Type B pancreatic cell (in vitro differentiated cells): ENCODE data around the gene ELFN1. TPM values are rescaled to one million over a fixed set of nuclear protein-coding genes. Genes with fewer than 3 reads are reported as not detected.

Experiments
- DNase-seq: peaks from one replicate; pipeline ENCODE4 v3.0.0; 2021; ENCODE audit warnings: mixed read lengths; ENCODE audit not compliant: unreplicated experiment; ENCODE audit errors: extremely low spot score
- H3K27ac Mint-ChIP-seq: 2 replicates; pipeline ENCODE4 v1.8.0; 2021; ENCODE audit warnings: mild to moderate bottlenecking, mixed read lengths
- H3K27me3 Mint-ChIP-seq: 2 replicates; pipeline ENCODE4 v1.8.0; 2021; ENCODE audit warnings: mixed read lengths
- H3K36me3 Mint-ChIP-seq: 2 replicates; pipeline ENCODE4 v1.8.0; 2021; ENCODE audit warnings: mixed read lengths
- H3K4me1 Mint-ChIP-seq: one replicate; pipeline ENCODE4 v1.8.0; 2021; ENCODE audit warnings: mixed read lengths; ENCODE audit not compliant: unreplicated experiment
- H3K4me3 Mint-ChIP-seq: 2 replicates; pipeline ENCODE4 v1.8.0; 2021; ENCODE audit warnings: mild to moderate bottlenecking, mixed read lengths
- H3K9me3 Mint-ChIP-seq: 2 replicates; pipeline ENCODE4 v1.8.0; 2021; ENCODE audit warnings: mixed read lengths
- total RNA-seq: library from RNA; stranded (reverse); gene quantifications from 2 replicates; pipeline ENCODE4 v1.2.1, GENCODE V29; 2021; ENCODE audit warnings: low replicate concordance
- TF ChIP-seq, protein P1 (sequence below): fragments of 200-600 bp; sonication (generic); conservative IDR thresholded peaks from 2 replicates; pipeline ENCODE4 v1.5.0; 2021; ENCODE audit warnings: antibody characterized with exemption, mild to moderate bottlenecking

The ELFN1 gene
- total RNA-seq, 1 donor from 2014 or later, result 5.8 TPM

- DNase-seq, result no peak
These were observed 55.2 kb downstream of the ELFN1 start for GRCh38 chr7:1725199-1725690.

GRCh38 chr7:1725766-1726630 lies 55.9 kb downstream of the ELFN1 start:
- Mint-ChIP-seq H3K36me3 (peaks cover 6% of the 10 kb centered on the region), H3K4me1 (peaks cover 4% of the 10 kb centered on the region), H3K27ac (no peak overlapping the region), H3K9me3 (no peaks in the 10 kb centered on the region), H3K4me3 (no peak overlapping the region), H3K27me3 (peaks cover 1% of the 10 kb centered on the region)
- TF ChIP-seq, protein P1, sequence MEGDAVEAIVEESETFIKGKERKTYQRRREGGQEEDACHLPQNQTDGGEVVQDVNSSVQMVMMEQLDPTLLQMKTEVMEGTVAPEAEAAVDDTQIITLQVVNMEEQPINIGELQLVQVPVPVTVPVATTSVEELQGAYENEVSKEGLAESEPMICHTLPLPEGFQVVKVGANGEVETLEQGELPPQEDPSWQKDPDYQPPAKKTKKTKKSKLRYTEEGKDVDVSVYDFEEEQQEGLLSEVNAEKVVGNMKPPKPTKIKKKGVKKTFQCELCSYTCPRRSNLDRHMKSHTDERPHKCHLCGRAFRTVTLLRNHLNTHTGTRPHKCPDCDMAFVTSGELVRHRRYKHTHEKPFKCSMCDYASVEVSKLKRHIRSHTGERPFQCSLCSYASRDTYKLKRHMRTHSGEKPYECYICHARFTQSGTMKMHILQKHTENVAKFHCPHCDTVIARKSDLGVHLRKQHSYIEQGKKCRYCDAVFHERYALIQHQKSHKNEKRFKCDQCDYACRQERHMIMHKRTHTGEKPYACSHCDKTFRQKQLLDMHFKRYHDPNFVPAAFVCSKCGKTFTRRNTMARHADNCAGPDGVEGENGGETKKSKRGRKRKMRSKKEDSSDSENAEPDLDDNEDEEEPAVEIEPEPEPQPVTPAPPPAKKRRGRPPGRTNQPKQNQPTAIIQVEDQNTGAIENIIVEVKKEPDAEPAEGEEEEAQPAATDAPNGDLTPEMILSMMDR, result no peak
- no peak for DNase-seq

More at GRCh38 chr7:1725199-1725690, 55.2 kb downstream of the ELFN1 start:
- Mint-ChIP-seq H3K4me3 (no peak overlapping the region), H3K27ac (no peak overlapping the region), H3K27me3 (no peaks in the 10 kb centered on the region), H3K36me3 (peaks cover 4% of the 10 kb centered on the region), H3K9me3 (no peaks in the 10 kb centered on the region), H3K4me1 (peaks cover 4% of the 10 kb centered on the region)
- TF ChIP-seq, protein P1, result no peak

DNA sequence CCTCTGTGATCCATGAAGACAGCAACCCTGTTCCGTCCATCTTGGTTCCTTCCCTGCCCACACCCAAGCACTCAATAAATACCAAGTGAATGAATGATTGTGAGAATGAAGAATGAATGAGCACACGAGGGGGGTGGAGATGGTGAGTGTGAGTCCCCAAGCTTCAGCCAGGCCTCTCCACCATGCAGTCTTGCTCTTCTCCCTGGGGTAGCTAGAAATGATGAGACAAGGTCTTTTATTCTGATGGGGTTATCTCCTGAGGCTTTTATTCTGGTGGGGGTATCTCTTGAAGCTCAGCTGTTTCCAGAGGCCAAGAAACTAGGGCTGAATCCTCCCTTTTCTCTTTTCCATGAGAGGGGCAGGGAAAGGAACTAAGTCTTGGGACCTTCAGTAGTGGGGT lies 57.0 kb downstream of the ELFN1 start:
- DNase-seq, result no peak
- Mint-ChIP-seq H3K4me1 (peaks cover 4% of the 10 kb centered on the region), H3K36me3 (peaks cover 6% of the 10 kb centered on the region), H3K27me3 (peaks cover 7% of the 10 kb centered on the region), H3K27ac (no peak overlapping the region), H3K4me3 (no peak overlapping the region), H3K9me3 (no peaks in the 10 kb centered on the region)
- TF ChIP-seq, protein P1, result no peak

GRCh38 chr7:1727812-1728570 lies 57.9 kb downstream of the ELFN1 start:
- TF ChIP-seq, protein P1, result no peak
- H3K4me1 Mint-ChIP-seq, result peaks cover 4% of the 10 kb centered on the region
- no peak overlapping the region for H3K27ac Mint-ChIP-seq
- H3K36me3 Mint-ChIP-seq, result peaks cover 6% of the 10 kb centered on the region
- peaks cover 14% of the 10 kb centered on the region for H3K27me3 Mint-ChIP-seq
- H3K9me3 Mint-ChIP-seq, result no peaks in the 10 kb centered on the region
- no peak overlapping the region for H3K4me3 Mint-ChIP-seq
- DNase-seq, result no peak

DNA sequence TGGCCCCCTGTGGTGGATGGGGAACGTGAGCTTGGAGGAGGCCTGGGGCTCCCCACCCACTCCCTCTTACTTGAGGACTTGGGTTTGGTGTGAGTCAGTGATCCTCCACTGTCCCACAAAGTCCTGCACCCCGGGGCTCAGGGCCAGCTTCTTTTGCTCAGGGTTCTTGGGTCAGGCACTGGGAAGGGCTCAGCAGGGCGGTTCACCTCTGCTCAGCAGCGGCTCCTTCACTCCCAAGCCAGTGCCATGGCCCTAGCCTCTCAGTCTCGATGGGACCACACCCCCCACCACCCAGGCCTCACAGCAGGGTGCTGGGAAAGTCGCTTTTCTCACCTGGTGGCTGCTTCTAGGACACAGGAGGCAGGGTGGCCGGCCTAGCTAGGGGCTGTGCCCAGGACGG lies 59.1 kb downstream of the ELFN1 start:
- Mint-ChIP-seq H3K9me3 (no peaks in the 10 kb centered on the region), H3K4me1 (peaks cover 4% of the 10 kb centered on the region), H3K27ac (no peak overlapping the region), H3K4me3 (no peak overlapping the region), H3K36me3 (peaks cover 6% of the 10 kb centered on the region), H3K27me3 (peaks cover 22% of the 10 kb centered on the region)
- TF ChIP-seq, protein P1, result no peak
- DNase-seq, result no peak
